WTC11 (cell line): ENCODE results near the gene PITPNC1. TPM values are rescaled to one million over a fixed set of nuclear protein-coding genes. Genes with fewer than 3 reads are reported as not detected.

ENCODE experiments used
- ATAC-seq: fragments of 200-7000 bp; cut with Tn5 transposase; 2 replicates; pipeline ENCODE4 v1.10.0; 2021; ENCODE audit warnings: mild to moderate bottlenecking, moderate library complexity
- CTCF ChIA-PET: fragments of 300-600 bp; sonication (Branson Sonifier 250); formaldehyde crosslinking; loops from one replicate; lab custom pipeline; 2021; ENCODE audit warnings: antibody characterized with exemption; lab: Charles Lee
- POLR2A ChIA-PET: fragments of 350-600 bp; sonication (Branson Sonifier 250); formaldehyde crosslinking; loops from one replicate; lab custom pipeline; 2021; ENCODE audit warnings: antibody characterized with exemption; lab: Charles Lee
- DNase-seq: peaks from one replicate; pipeline ENCODE4 v3.0.0; 2021; ENCODE audit warnings: low spot score
- H3K27ac Mint-ChIP-seq: 2 replicates; pipeline ENCODE4 v1.8.0; 2021; ENCODE audit warnings: mixed read lengths
- H3K27me3 Mint-ChIP-seq: 2 replicates; pipeline ENCODE4 v1.8.0; 2021; ENCODE audit warnings: low read depth, mild to moderate bottlenecking, moderate library complexity, mixed read lengths
- H3K36me3 Mint-ChIP-seq: 2 replicates; pipeline ENCODE4 v1.8.0; 2021; ENCODE audit warnings: mixed read lengths
- H3K4me1 Mint-ChIP-seq: 2 replicates; pipeline ENCODE4 v1.8.0; 2022; ENCODE audit warnings: mixed read lengths
- H3K4me3 Mint-ChIP-seq: 2 replicates; pipeline ENCODE4 v1.8.0; 2021; ENCODE audit warnings: mild to moderate bottlenecking, moderate library complexity, mixed read lengths
- H3K9me3 Mint-ChIP-seq: 2 replicates; pipeline ENCODE4 v1.8.0; 2021; ENCODE audit warnings: mixed read lengths
- ELF4 ChIP-seq: sonication (generic); formaldehyde crosslinking; IDR thresholded peaks from 2 replicates; pipeline ENCODE4 v1.8.1; 2022; ENCODE audit warnings: low read depth, mild to moderate bottlenecking, moderate library complexity, missing genetic modification reagents
- EMX1 ChIP-seq: fragments of 250-450 bp; sonication (Bioruptor Pico); IDR thresholded peaks from 2 replicates; pipeline ENCODE4 v1.8.0; 2021; ENCODE audit warnings: mild to moderate bottlenecking
- ESRRA ChIP-seq: sonication (generic); formaldehyde crosslinking; IDR thresholded peaks from 2 replicates; pipeline ENCODE4 v1.8.1; 2022; ENCODE audit warnings: mild to moderate bottlenecking, missing genetic modification reagents, borderline replicate concordance
- ETV6 ChIP-seq: sonication (generic); formaldehyde crosslinking; IDR thresholded peaks from 2 replicates; pipeline ENCODE4 v1.8.1; 2022; ENCODE audit warnings: mild to moderate bottlenecking, missing genetic modification reagents
- FOXP1 ChIP-seq: sonication (generic); formaldehyde crosslinking; IDR thresholded peaks from 2 replicates; pipeline ENCODE4 v1.8.0; 2022; ENCODE audit warnings: missing genetic modification reagents, mild to moderate bottlenecking, moderate library complexity, borderline replicate concordance
- GTF2I ChIP-seq: fragments of 250-450 bp; sonication (Bioruptor Pico); conservative IDR thresholded peaks from 2 replicates; pipeline ENCODE4 v1.4.0; 2021; ENCODE audit warnings: mild to moderate bottlenecking
- IRF2 ChIP-seq: sonication (generic); formaldehyde crosslinking; IDR thresholded peaks from 2 replicates; pipeline ENCODE4 v1.8.0; 2022; ENCODE audit warnings: low read depth, missing genetic modification reagents, borderline replicate concordance
- JUN ChIP-seq: sonication (generic); formaldehyde crosslinking; IDR thresholded peaks from 2 replicates; pipeline ENCODE4 v1.8.0; 2023; ENCODE audit warnings: mild to moderate bottlenecking, missing genetic modification reagents
- MXD4 ChIP-seq: fragments of 250-450 bp; sonication (Bioruptor Pico); IDR thresholded peaks from 2 replicates; pipeline ENCODE4 v1.8.0; 2021; ENCODE audit warnings: mild to moderate bottlenecking, moderate library complexity, borderline replicate concordance
- NFATC4 ChIP-seq: fragments of 250-450 bp; sonication (Bioruptor Pico); IDR thresholded peaks from 2 replicates; pipeline ENCODE4 v1.9.0; 2021; ENCODE audit warnings: mild to moderate bottlenecking
- NR1H2 ChIP-seq: sonication (generic); formaldehyde crosslinking; IDR thresholded peaks from 2 replicates; pipeline ENCODE4 v1.9.0; 2021; ENCODE audit warnings: mild to moderate bottlenecking, moderate library complexity, missing genetic modification reagents
- PRRX2 ChIP-seq: fragments of 250-450 bp; sonication (Bioruptor Pico); IDR thresholded peaks from 2 replicates; pipeline ENCODE4 v1.8.0; 2021; ENCODE audit warnings: mild to moderate bottlenecking
- ZNF121 ChIP-seq: sonication (generic); formaldehyde crosslinking; IDR thresholded peaks from 2 replicates; pipeline ENCODE4 v1.8.0; 2023; ENCODE audit warnings: missing genetic modification reagents
- ZNF232 ChIP-seq: sonication (generic); formaldehyde crosslinking; IDR thresholded peaks from 2 replicates; pipeline ENCODE4 v1.8.0; 2022; ENCODE audit warnings: mild to moderate bottlenecking, missing genetic modification reagents
- ZNF396 ChIP-seq: fragments of 250-450 bp; sonication (Bioruptor Pico); IDR thresholded peaks from 2 replicates; pipeline ENCODE4 v1.8.0; 2021; ENCODE audit warnings: mild to moderate bottlenecking, moderate library complexity, borderline replicate concordance
- ZNF423 ChIP-seq: fragments of 250-450 bp; sonication (Bioruptor Pico); IDR thresholded peaks from 2 replicates; pipeline ENCODE4 v2.1.2; 2022; ENCODE audit warnings: mild to moderate bottlenecking, moderate library complexity
- total RNA-seq: library from RNA; stranded (reverse); gene quantifications from 3 replicates; pipeline ENCODE4 v1.2.3, GENCODE V29; 2021
- TF ChIP-seq, protein P1 (sequence below): sonication (generic); formaldehyde crosslinking; IDR thresholded peaks from 2 replicates; pipeline ENCODE4 v1.8.1; 2023; ENCODE audit warnings: mild to moderate bottlenecking, missing genetic modification reagents, borderline replicate concordance
- TF ChIP-seq, protein P2 (sequence below): sonication (generic); formaldehyde crosslinking; IDR thresholded peaks from 2 replicates; pipeline ENCODE4 v1.8.1; 2023; ENCODE audit warnings: mild to moderate bottlenecking, missing genetic modification reagents
- TF ChIP-seq, protein P3 (sequence below): sonication (generic); formaldehyde crosslinking; IDR thresholded peaks from 2 replicates; pipeline ENCODE4 v1.8.0; 2022; ENCODE audit warnings: mild to moderate bottlenecking, missing genetic modification reagents
- TF ChIP-seq, protein P4 (sequence below): fragments of 250-450 bp; sonication (Bioruptor Pico); IDR thresholded peaks from 2 replicates; pipeline ENCODE4 v1.9.0; 2021; ENCODE audit warnings: mild to moderate bottlenecking
- TF ChIP-seq, protein P5 (sequence below): sonication (generic); formaldehyde crosslinking; IDR thresholded peaks from 2 replicates; pipeline ENCODE4 v1.8.1; 2023; ENCODE audit warnings: mild to moderate bottlenecking, moderate library complexity, missing genetic modification reagents
- TF ChIP-seq, protein P6 (sequence below): sonication (generic); formaldehyde crosslinking; IDR thresholded peaks from 2 replicates; pipeline ENCODE4 v1.8.1; 2023; ENCODE audit warnings: mild to moderate bottlenecking, missing genetic modification reagents

PITPNC1 gene
- total RNA-seq, 1 experiment from 2014 or later: 39.8 TPM

DNA sequence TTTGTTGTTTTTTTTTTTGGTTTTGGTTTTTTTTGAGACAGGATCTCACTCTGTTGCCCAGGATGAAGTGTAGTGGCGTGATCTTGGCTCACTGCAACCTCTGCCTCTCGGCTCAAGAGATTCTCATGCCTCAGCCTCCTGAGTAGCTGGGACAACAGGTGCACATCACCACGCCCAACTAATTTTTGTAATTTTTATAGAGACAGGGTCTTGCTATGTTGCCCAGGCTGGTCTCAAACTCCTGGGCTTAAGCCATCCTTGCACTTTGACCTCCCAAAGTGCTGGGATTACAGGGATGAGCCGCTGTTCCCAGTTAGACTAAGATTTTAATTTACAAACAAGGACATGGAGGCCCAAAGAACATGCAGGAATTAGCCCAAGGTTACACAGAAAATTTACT, 248.9 kb downstream of the PITPNC1 start:
- no peak for ATAC-seq
- Mint-ChIP-seq H3K27ac (no peak overlapping the region), H3K4me1 (peaks cover 10% of the 10 kb centered on the region), H3K9me3 (no peaks in the 10 kb centered on the region), H3K4me3 (no peak overlapping the region), H3K36me3 (no peaks in the 10 kb centered on the region; the same call in 1 of the 2 replicates), H3K27me3 (no peaks in the 10 kb centered on the region)
- ChIA-PET POLR2A (no interaction called here), CTCF (no interaction called here)
- no peak for TF ChIP-seq JUN (CRISPR knock-in tag)
- TF ChIP-seq, protein P1, sequence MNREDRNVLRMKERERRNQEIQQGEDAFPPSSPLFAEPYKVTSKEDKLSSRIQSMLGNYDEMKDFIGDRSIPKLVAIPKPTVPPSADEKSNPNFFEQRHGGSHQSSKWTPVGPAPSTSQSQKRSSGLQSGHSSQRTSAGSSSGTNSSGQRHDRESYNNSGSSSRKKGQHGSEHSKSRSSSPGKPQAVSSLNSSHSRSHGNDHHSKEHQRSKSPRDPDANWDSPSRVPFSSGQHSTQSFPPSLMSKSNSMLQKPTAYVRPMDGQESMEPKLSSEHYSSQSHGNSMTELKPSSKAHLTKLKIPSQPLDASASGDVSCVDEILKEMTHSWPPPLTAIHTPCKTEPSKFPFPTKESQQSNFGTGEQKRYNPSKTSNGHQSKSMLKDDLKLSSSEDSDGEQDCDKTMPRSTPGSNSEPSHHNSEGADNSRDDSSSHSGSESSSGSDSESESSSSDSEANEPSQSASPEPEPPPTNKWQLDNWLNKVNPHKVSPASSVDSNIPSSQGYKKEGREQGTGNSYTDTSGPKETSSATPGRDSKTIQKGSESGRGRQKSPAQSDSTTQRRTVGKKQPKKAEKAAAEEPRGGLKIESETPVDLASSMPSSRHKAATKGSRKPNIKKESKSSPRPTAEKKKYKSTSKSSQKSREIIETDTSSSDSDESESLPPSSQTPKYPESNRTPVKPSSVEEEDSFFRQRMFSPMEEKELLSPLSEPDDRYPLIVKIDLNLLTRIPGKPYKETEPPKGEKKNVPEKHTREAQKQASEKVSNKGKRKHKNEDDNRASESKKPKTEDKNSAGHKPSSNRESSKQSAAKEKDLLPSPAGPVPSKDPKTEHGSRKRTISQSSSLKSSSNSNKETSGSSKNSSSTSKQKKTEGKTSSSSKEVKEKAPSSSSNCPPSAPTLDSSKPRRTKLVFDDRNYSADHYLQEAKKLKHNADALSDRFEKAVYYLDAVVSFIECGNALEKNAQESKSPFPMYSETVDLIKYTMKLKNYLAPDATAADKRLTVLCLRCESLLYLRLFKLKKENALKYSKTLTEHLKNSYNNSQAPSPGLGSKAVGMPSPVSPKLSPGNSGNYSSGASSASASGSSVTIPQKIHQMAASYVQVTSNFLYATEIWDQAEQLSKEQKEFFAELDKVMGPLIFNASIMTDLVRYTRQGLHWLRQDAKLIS: no peak
- TF ChIP-seq ELF4: no peak
- TF ChIP-seq ZNF121: peak; percentile 59; the same call in 1 of the 2 replicates
- TF ChIP-seq NFATC4 (CRISPR knock-in tag): no peak
- DNase-seq: no peak

DNA sequence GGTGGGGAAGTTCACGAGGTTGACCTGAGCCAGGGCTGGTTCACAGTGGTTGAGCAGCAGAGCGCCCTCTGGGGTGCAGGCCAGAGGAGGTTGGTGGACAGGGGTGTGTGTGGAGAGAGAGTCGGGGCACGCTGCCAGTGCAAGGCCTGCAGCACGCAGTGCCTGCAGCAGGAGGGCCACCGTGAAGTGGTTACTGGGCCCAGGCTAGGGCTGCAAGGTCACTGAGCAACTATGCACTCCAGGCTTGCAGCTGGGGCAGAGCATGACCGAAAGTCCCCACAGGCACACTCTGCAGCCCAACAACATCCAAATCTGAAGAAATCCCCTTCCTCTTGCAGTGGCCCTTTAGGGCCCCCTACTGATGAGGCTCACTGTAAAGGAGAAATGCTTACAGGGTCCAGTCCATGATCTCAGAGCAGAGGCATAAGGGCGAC, 251.5 kb downstream of the PITPNC1 start:
- H3K27me3 Mint-ChIP-seq: no peaks in the 10 kb centered on the region
- TF ChIP-seq, protein P2, sequence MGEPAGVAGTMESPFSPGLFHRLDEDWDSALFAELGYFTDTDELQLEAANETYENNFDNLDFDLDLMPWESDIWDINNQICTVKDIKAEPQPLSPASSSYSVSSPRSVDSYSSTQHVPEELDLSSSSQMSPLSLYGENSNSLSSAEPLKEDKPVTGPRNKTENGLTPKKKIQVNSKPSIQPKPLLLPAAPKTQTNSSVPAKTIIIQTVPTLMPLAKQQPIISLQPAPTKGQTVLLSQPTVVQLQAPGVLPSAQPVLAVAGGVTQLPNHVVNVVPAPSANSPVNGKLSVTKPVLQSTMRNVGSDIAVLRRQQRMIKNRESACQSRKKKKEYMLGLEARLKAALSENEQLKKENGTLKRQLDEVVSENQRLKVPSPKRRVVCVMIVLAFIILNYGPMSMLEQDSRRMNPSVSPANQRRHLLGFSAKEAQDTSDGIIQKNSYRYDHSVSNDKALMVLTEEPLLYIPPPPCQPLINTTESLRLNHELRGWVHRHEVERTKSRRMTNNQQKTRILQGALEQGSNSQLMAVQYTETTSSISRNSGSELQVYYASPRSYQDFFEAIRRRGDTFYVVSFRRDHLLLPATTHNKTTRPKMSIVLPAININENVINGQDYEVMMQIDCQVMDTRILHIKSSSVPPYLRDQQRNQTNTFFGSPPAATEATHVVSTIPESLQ (CRISPR knock-in tag): no peak
- TF ChIP-seq FOXP1 (no peak), GTF2I (no peak), ZNF396 (CRISPR knock-in tag) (no peak), EMX1 (no peak), IRF2 (CRISPR knock-in tag) (no peak), PRRX2 (CRISPR knock-in tag) (no peak), NR1H2 (CRISPR knock-in tag) (no peak), ETV6 (CRISPR knock-in tag) (no peak), MXD4 (CRISPR knock-in tag) (no peak), ZNF423 (CRISPR knock-in tag) (no peak), ESRRA (no peak), ZNF232 (CRISPR knock-in tag) (no peak)
- TF ChIP-seq, protein P3, sequence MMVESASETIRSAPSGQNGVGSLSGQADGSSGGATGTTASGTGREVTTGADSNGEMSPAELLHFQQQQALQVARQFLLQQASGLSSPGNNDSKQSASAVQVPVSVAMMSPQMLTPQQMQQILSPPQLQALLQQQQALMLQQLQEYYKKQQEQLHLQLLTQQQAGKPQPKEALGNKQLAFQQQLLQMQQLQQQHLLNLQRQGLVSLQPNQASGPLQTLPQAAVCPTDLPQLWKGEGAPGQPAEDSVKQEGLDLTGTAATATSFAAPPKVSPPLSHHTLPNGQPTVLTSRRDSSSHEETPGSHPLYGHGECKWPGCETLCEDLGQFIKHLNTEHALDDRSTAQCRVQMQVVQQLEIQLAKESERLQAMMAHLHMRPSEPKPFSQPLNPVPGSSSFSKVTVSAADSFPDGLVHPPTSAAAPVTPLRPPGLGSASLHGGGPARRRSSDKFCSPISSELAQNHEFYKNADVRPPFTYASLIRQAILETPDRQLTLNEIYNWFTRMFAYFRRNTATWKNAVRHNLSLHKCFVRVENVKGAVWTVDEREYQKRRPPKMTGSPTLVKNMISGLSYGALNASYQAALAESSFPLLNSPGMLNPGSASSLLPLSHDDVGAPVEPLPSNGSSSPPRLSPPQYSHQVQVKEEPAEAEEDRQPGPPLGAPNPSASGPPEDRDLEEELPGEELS (CRISPR knock-in tag): no peak
- TF ChIP-seq, protein P4, sequence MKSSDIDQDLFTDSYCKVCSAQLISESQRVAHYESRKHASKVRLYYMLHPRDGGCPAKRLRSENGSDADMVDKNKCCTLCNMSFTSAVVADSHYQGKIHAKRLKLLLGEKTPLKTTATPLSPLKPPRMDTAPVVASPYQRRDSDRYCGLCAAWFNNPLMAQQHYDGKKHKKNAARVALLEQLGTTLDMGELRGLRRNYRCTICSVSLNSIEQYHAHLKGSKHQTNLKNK (CRISPR knock-in tag): no peak
- TF ChIP-seq, protein P5, sequence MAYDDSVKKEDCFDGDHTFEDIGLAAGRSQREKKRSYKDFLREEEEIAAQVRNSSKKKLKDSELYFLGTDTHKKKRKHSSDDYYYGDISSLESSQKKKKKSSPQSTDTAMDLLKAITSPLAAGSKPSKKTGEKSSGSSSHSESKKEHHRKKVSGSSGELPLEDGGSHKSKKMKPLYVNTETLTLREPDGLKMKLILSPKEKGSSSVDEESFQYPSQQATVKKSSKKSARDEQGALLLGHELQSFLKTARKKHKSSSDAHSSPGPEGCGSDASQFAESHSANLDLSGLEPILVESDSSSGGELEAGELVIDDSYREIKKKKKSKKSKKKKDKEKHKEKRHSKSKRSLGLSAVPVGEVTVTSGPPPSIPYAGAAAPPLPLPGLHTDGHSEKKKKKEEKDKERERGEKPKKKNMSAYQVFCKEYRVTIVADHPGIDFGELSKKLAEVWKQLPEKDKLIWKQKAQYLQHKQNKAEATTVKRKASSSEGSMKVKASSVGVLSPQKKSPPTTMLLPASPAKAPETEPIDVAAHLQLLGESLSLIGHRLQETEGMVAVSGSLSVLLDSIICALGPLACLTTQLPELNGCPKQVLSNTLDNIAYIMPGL (CRISPR knock-in tag): no peak
- TF ChIP-seq, protein P6, sequence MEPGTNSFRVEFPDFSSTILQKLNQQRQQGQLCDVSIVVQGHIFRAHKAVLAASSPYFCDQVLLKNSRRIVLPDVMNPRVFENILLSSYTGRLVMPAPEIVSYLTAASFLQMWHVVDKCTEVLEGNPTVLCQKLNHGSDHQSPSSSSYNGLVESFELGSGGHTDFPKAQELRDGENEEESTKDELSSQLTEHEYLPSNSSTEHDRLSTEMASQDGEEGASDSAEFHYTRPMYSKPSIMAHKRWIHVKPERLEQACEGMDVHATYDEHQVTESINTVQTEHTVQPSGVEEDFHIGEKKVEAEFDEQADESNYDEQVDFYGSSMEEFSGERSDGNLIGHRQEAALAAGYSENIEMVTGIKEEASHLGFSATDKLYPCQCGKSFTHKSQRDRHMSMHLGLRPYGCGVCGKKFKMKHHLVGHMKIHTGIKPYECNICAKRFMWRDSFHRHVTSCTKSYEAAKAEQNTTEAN (CRISPR knock-in tag): no peak
- no peak overlapping the region for H3K27ac Mint-ChIP-seq

More for the DNA sequence above, 251.5 kb downstream of the PITPNC1 start:
- ATAC-seq (peak; percentile 94), DNase-seq (peak; percentile 56)
- H3K9me3 Mint-ChIP-seq: no peaks in the 10 kb centered on the region
- peaks cover 10% of the 10 kb centered on the region for H3K4me1 Mint-ChIP-seq
- peaks cover 10% of the 10 kb centered on the region for H3K36me3 Mint-ChIP-seq
- ChIA-PET CTCF (interaction anchor here (0.6 to 1.2 kb wide), 7 partner anchors 9 to 250 kb away, joined by 3 to 7 read pairs (median 4); no protein-coding TSS in a partner anchor), POLR2A (no interaction called here)
- no peak overlapping the region for H3K4me3 Mint-ChIP-seq
